Ovary (tissue), 9 donors: ENCODE data around the gene ASAP2. TPM values are rescaled to one million over a fixed set of nuclear protein-coding genes. Genes with fewer than 3 reads are reported as not detected.
A peak's percentile ranks its signal among the peaks of the same experiment; 100 is the strongest.

Source experiments
- DNase-seq, 5 donors: peaks; one replicate each; pipeline ENCODE4 v3.0.0-alpha.2; 2019 to 2020
- H3K27ac ChIP-seq, 2 donors: fragments of 200-600 bp; one replicate each; pipeline versions ENCODE4 v1.5.1 to v1.8.0; 2019 to 2022
- H3K27me3 ChIP-seq: fragments of 200-600 bp; one replicate; pipeline ENCODE4 v1.8.0; 2022
- H3K36me3 ChIP-seq: fragments of 200-600 bp; sonication (generic); one replicate; pipeline ENCODE4 v1.5.1; 2019
- H3K4me1 ChIP-seq: one replicate; pipeline ENCODE4 v1.8.1; 2013; ENCODE audit warnings: mild to moderate bottlenecking, moderate library complexity; ENCODE audit not compliant: insufficient read depth
- H3K4me3 ChIP-seq: fragments of 200-600 bp; sonication (generic); one replicate; pipeline ENCODE4 v1.5.1; 2017
- H3K9me3 ChIP-seq, 2 donors: fragments of 200-600 bp in 1 of 2; sonication (generic) in 1 of 2; one replicate each; pipeline versions ENCODE4 v1.5.1 to v1.8.1; 2013 to 2019; ENCODE audit warnings: mild to moderate bottlenecking in 1 of 2, moderate library complexity in 1 of 2
- EP300 ChIP-seq: sonication (generic); formaldehyde crosslinking; IDR thresholded peaks from one replicate; pipeline ENCODE4 v1.6.1; 2017; ENCODE audit warnings: antibody characterized with exemption
- POLR2A ChIP-seq: fragments of 450-650 bp; IDR thresholded peaks from one replicate; pipeline ENCODE4 v1.6.1; 2017; ENCODE audit warnings: antibody characterized with exemption, mild to moderate bottlenecking, moderate library complexity
- WGBS, 3 donors: extraction: QIAGEN DNeasy Blood & Tissue Kit in 1 of 3; methylation state at CpG; one replicate each; pipeline versions ENCODE4 v1.1.5 to v1.1.7; 2013 to 2017; 5-methylcytosine and 5-hydroxymethylcytosine counted together
- intact Hi-C, 4 donors: fragments of 100-400 bp; cut with DNase I; formaldehyde crosslinking; loops; one replicate each; pipeline versions ENCODE4 v1.11.0 to v1.15.1; 2022 to 2023
- polyA plus RNA-seq, 2 donors: library from polyadenylated mRNA; stranded (reverse); fragments of 200-250 nt in 1 of 2; fragments of 350-450 nt in 1 of 2; fragmentation: Illumina TruSeq in 1 of 2; extraction: RNeasy Lipid Tissue Mini Kit (QIAGEN cat#74804) in 1 of 2; gene quantifications; one replicate each; pipeline ENCODE4 v1.2.3, GENCODE V29; 2013 to 2014
- total RNA-seq, 7 donors: library from RNA; depleted of rRNA in 2 of 7; stranded (reverse); fragments of >200 nt in 2 of 7; fragmentation: NEBNext Ultra II Directional in 3 of 7; extraction: Animal tissue kit (Norgen Biotek cat#: 25700) in 3 of 7; gene quantifications; one replicate each; pipeline versions ENCODE4 v1.1.0 to v1.2.4, GENCODE V29; 2016 to 2023
- TF ChIP-seq, protein P1 (sequence below), 3 donors: fragments of 450-650 bp in 2 of 3; fragments of 200-600 bp in 1 of 3; IDR thresholded peaks; one replicate each; pipeline versions ENCODE4 v1.5.1 to v1.8.0; 2016 to 2022; ENCODE audit warnings: antibody characterized with exemption in 3 of 3, mild to moderate bottlenecking in 1 of 3
- donor health status: DM: no; HTN: no; CAD: no; lungs with moderate emphysema.
- donor health status: DM: no; HTN: no; CAD: no.
- donor health status: Bipolar disorder and iron deficiency.
- donor health status: DM: yes; HTN: yes; CAD: no.
- donor health status: DM: no; HTN: no; CAD: no.
- donor health status: DM: yes; HTN: yes; CAD: no.

ASAP2 gene
- total and polyA plus RNA-seq, 9 donors: 10.3 to 22.7 (median 15.5) TPM

DNA sequence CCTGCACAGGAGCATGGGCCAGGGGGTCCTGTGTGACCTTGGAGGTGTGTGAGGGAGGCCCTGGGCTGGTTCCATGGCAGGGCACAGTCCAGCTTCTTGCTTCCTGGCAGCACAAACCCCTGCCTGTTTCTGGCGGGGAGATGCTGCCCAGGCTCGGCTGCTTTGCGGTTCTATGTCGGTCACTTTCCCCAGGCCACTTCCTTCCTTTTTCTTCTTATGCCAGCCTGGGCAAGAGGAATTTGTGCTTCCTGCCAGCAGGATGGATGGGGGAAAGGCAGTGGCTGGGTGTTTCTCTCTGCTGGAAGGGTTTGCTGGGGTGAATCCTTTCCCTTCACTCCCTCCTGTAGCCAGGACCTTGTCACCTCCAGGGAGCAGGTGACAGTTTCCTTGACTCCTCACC lies 24.3 kb downstream of the ASAP2 start:
- H3K27ac ChIP-seq: peak overlapping the region in 1 of 2 donors; percentile 47

DNA sequence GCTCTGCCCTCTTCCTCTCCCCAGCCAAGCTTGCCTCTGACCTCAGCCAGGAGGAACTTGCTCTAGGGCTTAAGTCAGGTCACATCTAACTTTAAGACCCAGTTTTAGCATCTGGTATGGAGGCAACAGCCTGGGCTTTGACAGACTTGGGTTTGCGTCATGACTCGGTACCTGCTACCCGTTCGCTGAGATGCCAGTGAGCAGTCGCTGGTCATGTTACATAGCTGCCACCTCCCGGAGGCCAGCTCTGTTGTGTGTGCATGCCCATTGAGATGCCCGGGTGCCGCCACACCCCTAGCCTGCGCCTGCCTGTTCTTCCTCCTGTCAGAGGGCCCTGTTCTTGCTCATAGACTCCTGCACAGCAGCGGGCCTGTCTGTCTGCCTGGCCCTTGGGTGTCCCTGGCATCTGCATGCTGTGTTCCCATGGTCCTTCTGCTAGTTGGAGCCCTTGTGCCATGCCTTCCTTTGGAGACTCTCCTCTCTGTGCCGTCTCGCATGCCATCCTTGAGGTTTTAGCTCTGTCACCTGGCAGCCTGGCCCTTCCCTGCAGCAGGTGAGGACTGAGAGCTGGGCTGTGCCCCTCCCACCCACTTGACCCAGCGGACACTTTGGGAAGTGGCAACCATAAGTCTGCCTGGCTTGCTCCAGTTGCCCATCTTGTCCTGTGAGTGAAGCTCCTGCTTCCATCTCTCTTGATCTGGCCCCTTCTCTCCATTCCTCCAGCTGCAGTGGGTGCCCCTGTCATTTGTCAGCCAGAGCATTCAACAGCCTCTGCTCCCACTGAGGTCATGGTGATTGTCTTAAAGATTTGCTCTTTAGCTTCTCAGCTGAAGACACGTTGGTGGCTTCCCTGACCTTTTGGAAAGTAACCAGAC lies 24.9 kb downstream of the ASAP2 start:
- H3K27me3 ChIP-seq: no peaks in the 10 kb centered on the region
- no peak overlapping the region for H3K4me3 ChIP-seq
- intact Hi-C loops: no loop called here
- DNase-seq: no peak
- peaks cover 46% of the 10 kb centered on the region for H3K4me1 ChIP-seq
- H3K27ac ChIP-seq: peak overlapping the region in 1 of 2 donors; percentile 47
- TF ChIP-seq POLR2A: no peak
- no peak for TF ChIP-seq EP300
- TF ChIP-seq, protein P1, sequence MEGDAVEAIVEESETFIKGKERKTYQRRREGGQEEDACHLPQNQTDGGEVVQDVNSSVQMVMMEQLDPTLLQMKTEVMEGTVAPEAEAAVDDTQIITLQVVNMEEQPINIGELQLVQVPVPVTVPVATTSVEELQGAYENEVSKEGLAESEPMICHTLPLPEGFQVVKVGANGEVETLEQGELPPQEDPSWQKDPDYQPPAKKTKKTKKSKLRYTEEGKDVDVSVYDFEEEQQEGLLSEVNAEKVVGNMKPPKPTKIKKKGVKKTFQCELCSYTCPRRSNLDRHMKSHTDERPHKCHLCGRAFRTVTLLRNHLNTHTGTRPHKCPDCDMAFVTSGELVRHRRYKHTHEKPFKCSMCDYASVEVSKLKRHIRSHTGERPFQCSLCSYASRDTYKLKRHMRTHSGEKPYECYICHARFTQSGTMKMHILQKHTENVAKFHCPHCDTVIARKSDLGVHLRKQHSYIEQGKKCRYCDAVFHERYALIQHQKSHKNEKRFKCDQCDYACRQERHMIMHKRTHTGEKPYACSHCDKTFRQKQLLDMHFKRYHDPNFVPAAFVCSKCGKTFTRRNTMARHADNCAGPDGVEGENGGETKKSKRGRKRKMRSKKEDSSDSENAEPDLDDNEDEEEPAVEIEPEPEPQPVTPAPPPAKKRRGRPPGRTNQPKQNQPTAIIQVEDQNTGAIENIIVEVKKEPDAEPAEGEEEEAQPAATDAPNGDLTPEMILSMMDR (IDR thresholded peaks at IDR 0.05): no peak
- no peaks in the 10 kb centered on the region for H3K9me3 ChIP-seq
- WGBS, 3 donors: 89 to 93% (median 92%) methylated on average over 13 to 14 of the region's 14 CpGs
- H3K36me3 ChIP-seq: no peaks in the 10 kb centered on the region

More for the DNA sequence above, 24.3 kb downstream of the ASAP2 start:
- WGBS, 3 donors: 48 to 73% (median 61%) methylated on average over 4 of the region's 4 CpGs
- Histone ChIP-seq H3K4me1 (peaks cover 45% of the 10 kb centered on the region), H3K36me3 (no peaks in the 10 kb centered on the region), H3K9me3 (no peaks in the 10 kb centered on the region), H3K4me3 (no peak overlapping the region), H3K27me3 (no peaks in the 10 kb centered on the region)
- intact Hi-C loops: no loop called here
- TF ChIP-seq POLR2A (no peak), EP300 (no peak)
- TF ChIP-seq, protein P1 (IDR thresholded peaks at IDR 0.05): no peak
- DNase-seq: no peak

DNA sequence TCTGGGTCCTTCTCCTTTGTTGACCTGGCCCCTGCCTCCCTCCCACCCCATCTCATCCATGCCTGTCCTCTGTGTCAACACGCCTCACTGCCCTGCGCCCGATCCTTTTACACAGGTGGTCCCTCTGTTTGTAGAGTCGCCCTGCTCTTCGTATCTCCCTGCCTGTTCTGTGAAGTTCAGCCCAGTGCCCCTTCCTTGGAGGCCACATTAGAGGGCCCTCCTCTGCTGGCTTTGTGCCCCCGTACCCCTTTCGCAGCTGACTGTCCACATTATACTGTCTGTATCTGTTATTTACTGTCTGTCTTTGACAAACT lies 25.5 kb downstream of the ASAP2 start:
- 90 to 93% (median 92%) methylated on average over 7 of the region's 7 CpGs for WGBS, 3 donors
- Histone ChIP-seq H3K36me3 (no peaks in the 10 kb centered on the region), H3K4me3 (no peak overlapping the region), H3K9me3 (no peaks in the 10 kb centered on the region), H3K27ac (peak overlapping the region in 1 of 2 donors; percentile 47), H3K4me1 (peaks cover 45% of the 10 kb centered on the region), H3K27me3 (no peaks in the 10 kb centered on the region)
- TF ChIP-seq POLR2A (no peak), EP300 (no peak)
- TF ChIP-seq, protein P1 (IDR thresholded peaks at IDR 0.05): no peak
- intact Hi-C loops: no loop called here
- no peak for DNase-seq

DNA sequence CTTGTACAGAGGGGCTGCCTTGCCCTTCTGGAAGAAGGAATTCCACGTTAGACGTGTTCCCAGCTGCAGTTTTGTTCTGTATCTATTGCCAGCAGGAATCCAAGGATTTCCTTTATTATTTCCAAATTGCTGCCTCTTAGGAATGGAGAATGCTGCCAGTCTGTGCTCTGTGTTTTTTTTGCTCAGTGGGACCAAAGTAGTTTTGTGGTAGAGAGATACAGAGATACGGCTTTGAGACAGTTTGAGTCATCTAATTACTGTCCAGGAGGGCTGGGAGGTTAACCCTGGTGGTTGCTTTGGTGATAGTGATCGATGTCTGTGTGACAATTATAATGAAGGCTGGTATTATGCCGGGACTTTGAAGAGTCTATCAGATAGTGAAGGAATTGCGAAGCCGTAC lies 26.3 kb downstream of the ASAP2 start:
- no peaks in the 10 kb centered on the region for H3K9me3 ChIP-seq
- H3K36me3 ChIP-seq: no peaks in the 10 kb centered on the region
- no peak overlapping the region for H3K4me3 ChIP-seq
- intact Hi-C loops: no loop called here
- no peaks in the 10 kb centered on the region for H3K27me3 ChIP-seq
- DNase-seq: no peak
- peaks cover 51% of the 10 kb centered on the region for H3K4me1 ChIP-seq
- TF ChIP-seq POLR2A (no peak), EP300 (no peak)
- TF ChIP-seq, protein P1 (IDR thresholded peaks at IDR 0.05): no peak
- H3K27ac ChIP-seq: peak overlapping the region in 1 of 2 donors; percentile 5
- WGBS, 3 donors: 50 to 69% (median 57%) methylated on average over 7 of the region's 7 CpGs
